K562 (cell line): ENCODE results near the gene TFDP1. TPM values are rescaled to one million over a fixed set of nuclear protein-coding genes. Genes with fewer than 3 reads are reported as not detected.

ENCODE experiments used
- HMGXB4 ChIP-seq: sonication (generic); formaldehyde crosslinking; IDR thresholded peaks from 2 replicates; pipeline ENCODE4 v1.8.1; 2023; ENCODE audit warnings: mild to moderate bottlenecking, missing genetic modification reagents
- MGA ChIP-seq: fragments of 450-650 bp; IDR thresholded peaks from 2 replicates; pipeline ENCODE4 v1.6.1; 2016; ENCODE audit warnings: mild to moderate bottlenecking, moderate library complexity
- TEAD1 ChIP-seq, 2 experiments: fragments of 450-650 bp in 1 of 2; sonication (generic) in 1 of 2; formaldehyde crosslinking; IDR thresholded peaks; 2 replicates each; pipeline versions ENCODE4 v1.4.0 to v1.8.0; 2020 to 2022; ENCODE audit warnings: mild to moderate bottlenecking in 2 of 2, missing genetic modification reagents in 1 of 2
- ZNF695 ChIP-seq: fragments of 450-650 bp; formaldehyde crosslinking; IDR thresholded peaks from 2 replicates; pipeline ENCODE4 v1.4.0; 2020; ENCODE audit warnings: mild to moderate bottlenecking, moderate library complexity
- polyA plus RNA-seq, 8 experiments: library from polyadenylated mRNA; depleted of rRNA in 4 of 8; stranded (reverse) in 5 of 8; unstranded in 3 of 8; fragments of >200 nt; fragmentation: Nextera tagmentation in 2 of 8; fragmentation: Illumina TruSeq in 1 of 8; extraction: Ambion mirVana in 2 of 8; extraction: Trizol in 1 of 8; gene quantifications; 2 replicates each; pipeline versions ENCODE4 v1.2.1 to v1.2.3, GENCODE V29; 2011 to 2014; ENCODE audit warnings: inconsistent platforms in 1 of 8, missing spikeins in 1 of 8
- total RNA-seq, 7 experiments: library from RNA; depleted of rRNA in 6 of 7; stranded (reverse); fragments of >200 nt in 6 of 7; fragmentation: Illumina TruSeq in 2 of 7; extraction: Trizol in 2 of 7; gene quantifications; 2 replicates each; pipeline versions ENCODE4 v1.2.1 to v1.2.3, GENCODE V29; 2011 to 2021; ENCODE audit warnings: low replicate concordance in 1 of 7

TFDP1 gene
- total and polyA plus RNA-seq, 9 of the 15 experiments (the other 6 are each of a cell fraction or from before 2014, with no cell fraction given): 33.8 to 145 (median 69.1) TPM

- TF ChIP-seq MGA: no peak
- TF ChIP-seq ZNF695: no peak
- no peak for TF ChIP-seq HMGXB4
- no peak for TF ChIP-seq TEAD1 (CRISPR knock-in tag; IDR thresholded peaks at IDR 0.05)
These were observed 13.5 kb downstream of the TFDP1 start (continued) for GRCh38 chr13:113598081-113598410.
